ENCODE results near the gene EZH2.

Gene EZH2

DNA sequence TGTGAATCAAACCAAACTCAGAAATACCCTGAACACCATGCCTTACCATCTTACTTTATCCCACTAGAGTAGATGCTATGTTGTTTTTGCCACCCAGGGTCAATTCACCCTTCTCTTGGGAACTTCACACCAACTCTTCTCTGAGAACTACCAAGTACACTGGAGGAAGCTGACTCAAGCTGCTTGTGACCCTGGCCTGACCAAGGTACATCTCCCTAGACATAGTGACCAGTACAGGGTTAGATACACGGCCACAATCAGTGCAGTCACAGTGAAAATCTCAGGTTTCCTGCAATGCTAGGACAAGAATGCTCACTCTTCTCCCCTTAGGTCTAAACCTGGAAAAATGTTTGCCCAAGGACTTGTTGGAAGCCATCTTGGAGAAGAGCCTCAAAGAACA lies 31.8 kb downstream of the EZH2 start:
- TF ChIP-seq CTCF (IDR thresholded peaks at IDR 0.05; ENCODE audit: low read depth, low read length, missing control alignments): no peak
- DNase-seq (ENCODE audit: low read depth): no peak
- H3K4me3 ChIP-seq (ENCODE audit: low read depth, low read length): no peak overlapping the region

- no peak overlapping the region for H3K4me3 ChIP-seq (ENCODE audit: low read depth, low read length)
- no peak for DNase-seq (ENCODE audit: low read depth)
- no peak for TF ChIP-seq CTCF (IDR thresholded peaks at IDR 0.05; ENCODE audit: low read depth, low read length, missing control alignments)
These were observed 33.5 kb downstream of the EZH2 start for GRCh38 chr7:148850564-148850963.

GRCh38 chr7:148849393-148850098 lies 34.5 kb downstream of the EZH2 start:
- TF ChIP-seq CTCF (IDR thresholded peaks at IDR 0.05; ENCODE audit: low read depth, low read length, missing control alignments): no peak
- no peak for DNase-seq (ENCODE audit: low read depth)
- H3K4me3 ChIP-seq (ENCODE audit: low read depth, low read length): no peak overlapping the region

GRCh38 chr7:148847815-148848734 lies 36.0 kb downstream of the EZH2 start:
- no peak for TF ChIP-seq CTCF (IDR thresholded peaks at IDR 0.05; ENCODE audit: low read depth, low read length, missing control alignments)
- DNase-seq (ENCODE audit: low read depth): no peak
- no peak overlapping the region for H3K4me3 ChIP-seq (ENCODE audit: low read depth, low read length)

- TF ChIP-seq CTCF (IDR thresholded peaks at IDR 0.05; ENCODE audit: low read depth, low read length, missing control alignments): no peak
- H3K4me3 ChIP-seq (ENCODE audit: low read depth, low read length): no peak overlapping the region
- no peak for DNase-seq (ENCODE audit: low read depth)
These were observed 45.2 kb downstream of the EZH2 start for GRCh38 chr7:148838905-148839304.

GRCh38 chr7:148835854-148836253 lies 48.2 kb downstream of the EZH2 start:
- no peak for DNase-seq (ENCODE audit: low read depth)
- no peak for TF ChIP-seq CTCF (IDR thresholded peaks at IDR 0.05; ENCODE audit: low read depth, low read length, missing control alignments)
- no peak overlapping the region for H3K4me3 ChIP-seq (ENCODE audit: low read depth, low read length)

Measured in GM12864 (cell line).